Endodermal cell (in vitro differentiated cells): ENCODE data around the gene DPP6. TPM values are rescaled to one million over a fixed set of nuclear protein-coding genes. Genes with fewer than 3 reads are reported as not detected.

Experiments
- DNase-seq: peaks from one replicate; pipeline ENCODE4 v3.0.0-alpha.2; 2017
- H3K27ac ChIP-seq: 2 replicates; pipeline ENCODE4 v1.5.1; 2013; ENCODE audit warnings: mild to moderate bottlenecking, low read depth, low read length, moderate library complexity
- H3K27me3 ChIP-seq: 2 replicates; pipeline ENCODE4 v1.6.1; 2013; ENCODE audit warnings: mild to moderate bottlenecking, low read length, moderate library complexity; ENCODE audit not compliant: insufficient read depth, control insufficient read depth, poor library complexity, severe bottlenecking
- H3K36me3 ChIP-seq: 2 replicates; pipeline ENCODE4 v1.7.0; 2013; ENCODE audit warnings: mild to moderate bottlenecking, low read length, moderate library complexity; ENCODE audit not compliant: control insufficient read depth, insufficient read depth
- H3K4me1 ChIP-seq: one replicate; pipeline ENCODE4 v1.7.0; 2013; ENCODE audit warnings: low read length; ENCODE audit not compliant: control insufficient read depth, insufficient read depth
- H3K4me3 ChIP-seq: 2 replicates; pipeline ENCODE4 v1.5.1; 2013; ENCODE audit warnings: mild to moderate bottlenecking, low read length, moderate library complexity
- H3K9ac ChIP-seq: 2 replicates; pipeline ENCODE4 v1.6.1; 2013; ENCODE audit warnings: mild to moderate bottlenecking, low read length, moderate library complexity; ENCODE audit not compliant: poor library complexity, severe bottlenecking; ENCODE audit errors: extremely low read depth
- H3K9me3 ChIP-seq: 2 replicates; pipeline ENCODE4 v1.6.1; 2013; ENCODE audit warnings: mild to moderate bottlenecking, low read length, moderate library complexity; ENCODE audit not compliant: control insufficient read depth
- H3K27ac Mint-ChIP-seq: 2 replicates; pipeline ENCODE4 v1.8.0; 2020; ENCODE audit warnings: mixed read lengths
- H3K27me3 Mint-ChIP-seq: 2 replicates; pipeline ENCODE4 v1.8.0; 2021; ENCODE audit warnings: mild to moderate bottlenecking, mixed read lengths; ENCODE audit not compliant: insufficient read depth
- H3K36me3 Mint-ChIP-seq: 2 replicates; pipeline ENCODE4 v1.8.0; 2020; ENCODE audit warnings: low read depth, mixed read lengths
- H3K4me1 Mint-ChIP-seq: 2 replicates; pipeline ENCODE4 v1.8.0; 2020; ENCODE audit warnings: mixed read lengths
- H3K4me3 Mint-ChIP-seq: 2 replicates; pipeline ENCODE4 v1.8.0; 2020; ENCODE audit warnings: mild to moderate bottlenecking, moderate library complexity, mixed read lengths
- H3K9me3 Mint-ChIP-seq: 2 replicates; pipeline ENCODE4 v1.8.0; 2020; ENCODE audit warnings: mild to moderate bottlenecking, mixed read lengths
- WGBS, 2 experiments: methylation state at CpG; one replicate each; pipeline versions ENCODE4 v1.1.5 to v1.1.7; 2013; ENCODE audit warnings: missing lambda C conversion rate in 2 of 2, mixed read lengths in 1 of 2; ENCODE audit not compliant: insufficient coverage in 1 of 2, insufficient read length in 1 of 2; 5-methylcytosine and 5-hydroxymethylcytosine counted together
- total RNA-seq, 2 donors: library from RNA; stranded (reverse); fragmentation: NEBNext Ultra II Directional in 1 of 2; extraction: Animal tissue kit (Norgen Biotek cat#: 25700) in 1 of 2; gene quantifications; 2 replicates in 1 of 2; 3 replicates in 1 of 2; pipeline ENCODE4 v1.2.1, GENCODE V29; 2021
- TF ChIP-seq, protein P1 (sequence below): fragments of 200-600 bp; sonication (generic); conservative IDR thresholded peaks from 2 replicates; pipeline ENCODE4 v1.5.0; 2021; ENCODE audit warnings: antibody characterized with exemption, mild to moderate bottlenecking

The DPP6 gene
- total RNA-seq, 2 donors from 2014 or later: 1.7 to 3.0 TPM

- H3K9me3 ChIP-seq: no peaks in the 10 kb centered on the region
- Mint-ChIP-seq H3K27ac (no peak overlapping the region), H3K4me1 (no peaks in the 10 kb centered on the region), H3K27me3 (no peaks in the 10 kb centered on the region), H3K4me3 (no peak overlapping the region), H3K9me3 (no peaks in the 10 kb centered on the region), H3K36me3 (no peaks in the 10 kb centered on the region)
- 87 to 98% methylated on average over 4 of the region's 4 CpGs for WGBS, 2 experiments
- no peak overlapping the region for H3K4me3 ChIP-seq
- H3K4me1 ChIP-seq: no peaks in the 10 kb centered on the region
- no peak overlapping the region for H3K9ac ChIP-seq
- no peak for DNase-seq
- H3K27ac ChIP-seq: no peak overlapping the region
- no peaks in the 10 kb centered on the region for H3K27me3 ChIP-seq
- TF ChIP-seq, protein P1, sequence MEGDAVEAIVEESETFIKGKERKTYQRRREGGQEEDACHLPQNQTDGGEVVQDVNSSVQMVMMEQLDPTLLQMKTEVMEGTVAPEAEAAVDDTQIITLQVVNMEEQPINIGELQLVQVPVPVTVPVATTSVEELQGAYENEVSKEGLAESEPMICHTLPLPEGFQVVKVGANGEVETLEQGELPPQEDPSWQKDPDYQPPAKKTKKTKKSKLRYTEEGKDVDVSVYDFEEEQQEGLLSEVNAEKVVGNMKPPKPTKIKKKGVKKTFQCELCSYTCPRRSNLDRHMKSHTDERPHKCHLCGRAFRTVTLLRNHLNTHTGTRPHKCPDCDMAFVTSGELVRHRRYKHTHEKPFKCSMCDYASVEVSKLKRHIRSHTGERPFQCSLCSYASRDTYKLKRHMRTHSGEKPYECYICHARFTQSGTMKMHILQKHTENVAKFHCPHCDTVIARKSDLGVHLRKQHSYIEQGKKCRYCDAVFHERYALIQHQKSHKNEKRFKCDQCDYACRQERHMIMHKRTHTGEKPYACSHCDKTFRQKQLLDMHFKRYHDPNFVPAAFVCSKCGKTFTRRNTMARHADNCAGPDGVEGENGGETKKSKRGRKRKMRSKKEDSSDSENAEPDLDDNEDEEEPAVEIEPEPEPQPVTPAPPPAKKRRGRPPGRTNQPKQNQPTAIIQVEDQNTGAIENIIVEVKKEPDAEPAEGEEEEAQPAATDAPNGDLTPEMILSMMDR: no peak
- no peaks in the 10 kb centered on the region for H3K36me3 ChIP-seq
Observed at GRCh38 chr7:154650275-154650674, 598.1 kb downstream of the DPP6 start.

GRCh38 chr7:154651501-154651900 is 599.3 kb downstream of the DPP6 start:
- no peak for DNase-seq
- H3K4me3 Mint-ChIP-seq: no peak overlapping the region
- no peaks in the 10 kb centered on the region for H3K9me3 ChIP-seq
- H3K4me1 Mint-ChIP-seq: no peaks in the 10 kb centered on the region
- no peak overlapping the region for H3K27ac ChIP-seq
- no peaks in the 10 kb centered on the region for H3K4me1 ChIP-seq
- no peak overlapping the region for H3K9ac ChIP-seq
- no peaks in the 10 kb centered on the region for H3K27me3 ChIP-seq
- no peak overlapping the region for H3K4me3 ChIP-seq
- 84% methylated on average over 13 of the region's 13 CpGs for WGBS, 2 experiments
- H3K36me3 ChIP-seq: no peaks in the 10 kb centered on the region
- no peaks in the 10 kb centered on the region for H3K27me3 Mint-ChIP-seq
- no peak overlapping the region for H3K27ac Mint-ChIP-seq
- TF ChIP-seq, protein P1: no peak
- no peaks in the 10 kb centered on the region for H3K36me3 Mint-ChIP-seq
- peaks cover 2% of the 10 kb centered on the region for H3K9me3 Mint-ChIP-seq

GRCh38 chr7:154652564-154652963 is 600.4 kb downstream of the DPP6 start:
- Mint-ChIP-seq H3K27ac (no peak overlapping the region), H3K36me3 (no peaks in the 10 kb centered on the region), H3K9me3 (peaks cover 4% of the 10 kb centered on the region), H3K27me3 (no peaks in the 10 kb centered on the region), H3K4me3 (no peak overlapping the region), H3K4me1 (no peaks in the 10 kb centered on the region)
- H3K36me3 ChIP-seq: no peaks in the 10 kb centered on the region
- no peak overlapping the region for H3K9ac ChIP-seq
- no peak for DNase-seq
- 90 to 100% methylated on average over 6 to 9 of the region's 9 CpGs for WGBS, 2 experiments
- no peak overlapping the region for H3K27ac ChIP-seq
- TF ChIP-seq, protein P1: no peak
- H3K9me3 ChIP-seq: no peaks in the 10 kb centered on the region
- H3K4me1 ChIP-seq: no peaks in the 10 kb centered on the region
- H3K4me3 ChIP-seq: no peak overlapping the region
- no peaks in the 10 kb centered on the region for H3K27me3 ChIP-seq
